Nephron (organoid): ENCODE results near the gene DCK.

Experiments used
- H3K27ac Mint-ChIP-seq, 3 experiments: 2 replicates each; pipeline ENCODE4 v1.8.0; 2020; ENCODE audit warnings: mixed read lengths in 3 of 3, mild to moderate bottlenecking in 2 of 3, moderate library complexity in 1 of 3
- H3K27me3 Mint-ChIP-seq: 2 replicates; pipeline ENCODE4 v1.8.0; 2021; ENCODE audit warnings: low read depth, mild to moderate bottlenecking, moderate library complexity, mixed read lengths
- H3K36me3 Mint-ChIP-seq: 2 replicates; pipeline ENCODE4 v1.8.0; 2020; ENCODE audit warnings: low read depth, mixed read lengths
- H3K4me1 Mint-ChIP-seq: 2 replicates; pipeline ENCODE4 v1.8.0; 2020; ENCODE audit warnings: mixed read lengths
- H3K4me3 Mint-ChIP-seq, 3 experiments: 2 replicates each; pipeline ENCODE4 v1.8.0; 2020; ENCODE audit warnings: mild to moderate bottlenecking in 3 of 3, mixed read lengths in 3 of 3, moderate library complexity in 2 of 3
- H3K9me3 Mint-ChIP-seq: 2 replicates; pipeline ENCODE4 v1.8.0; 2020; ENCODE audit warnings: mixed read lengths
- TF ChIP-seq, protein P1 (sequence below), 3 experiments: fragments of 200-600 bp; sonication (generic); IDR thresholded peaks; one replicate each; pipeline ENCODE4 v1.5.0; 2021; ENCODE audit warnings: antibody characterized with exemption in 3 of 3; ENCODE audit not compliant: unreplicated experiment in 3 of 3

DCK gene

GRCh38 chr4:70980196-70980595 is 13.3 kb upstream of the DCK start:
- H3K4me1 Mint-ChIP-seq: no peaks in the 10 kb centered on the region

GRCh38 chr4:70984106-70984505 is 9.3 kb upstream of the DCK start:
- H3K27ac Mint-ChIP-seq: peak overlapping the region; percentile 8 to 60 (median 52)
- peaks cover 14% of the 10 kb centered on the region for H3K36me3 Mint-ChIP-seq
- no peaks in the 10 kb centered on the region for H3K27me3 Mint-ChIP-seq
- TF ChIP-seq, protein P1, sequence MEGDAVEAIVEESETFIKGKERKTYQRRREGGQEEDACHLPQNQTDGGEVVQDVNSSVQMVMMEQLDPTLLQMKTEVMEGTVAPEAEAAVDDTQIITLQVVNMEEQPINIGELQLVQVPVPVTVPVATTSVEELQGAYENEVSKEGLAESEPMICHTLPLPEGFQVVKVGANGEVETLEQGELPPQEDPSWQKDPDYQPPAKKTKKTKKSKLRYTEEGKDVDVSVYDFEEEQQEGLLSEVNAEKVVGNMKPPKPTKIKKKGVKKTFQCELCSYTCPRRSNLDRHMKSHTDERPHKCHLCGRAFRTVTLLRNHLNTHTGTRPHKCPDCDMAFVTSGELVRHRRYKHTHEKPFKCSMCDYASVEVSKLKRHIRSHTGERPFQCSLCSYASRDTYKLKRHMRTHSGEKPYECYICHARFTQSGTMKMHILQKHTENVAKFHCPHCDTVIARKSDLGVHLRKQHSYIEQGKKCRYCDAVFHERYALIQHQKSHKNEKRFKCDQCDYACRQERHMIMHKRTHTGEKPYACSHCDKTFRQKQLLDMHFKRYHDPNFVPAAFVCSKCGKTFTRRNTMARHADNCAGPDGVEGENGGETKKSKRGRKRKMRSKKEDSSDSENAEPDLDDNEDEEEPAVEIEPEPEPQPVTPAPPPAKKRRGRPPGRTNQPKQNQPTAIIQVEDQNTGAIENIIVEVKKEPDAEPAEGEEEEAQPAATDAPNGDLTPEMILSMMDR (IDR thresholded peaks at IDR 0.05; ENCODE audit: unreplicated experiment in 3 of 3): no peak
- no peaks in the 10 kb centered on the region for H3K9me3 Mint-ChIP-seq
- H3K4me1 Mint-ChIP-seq: no peaks in the 10 kb centered on the region
- H3K4me3 Mint-ChIP-seq: no peak overlapping the region

More at GRCh38 chr4:70980196-70980595, 13.3 kb upstream of the DCK start:
- Mint-ChIP-seq H3K4me3 (no peak overlapping the region), H3K36me3 (peaks cover 42% of the 10 kb centered on the region), H3K27ac (no peak overlapping the region), H3K27me3 (no peaks in the 10 kb centered on the region), H3K9me3 (no peaks in the 10 kb centered on the region)
- TF ChIP-seq, protein P1 (IDR thresholded peaks at IDR 0.05; ENCODE audit: unreplicated experiment in 3 of 3): no peak

DNA sequence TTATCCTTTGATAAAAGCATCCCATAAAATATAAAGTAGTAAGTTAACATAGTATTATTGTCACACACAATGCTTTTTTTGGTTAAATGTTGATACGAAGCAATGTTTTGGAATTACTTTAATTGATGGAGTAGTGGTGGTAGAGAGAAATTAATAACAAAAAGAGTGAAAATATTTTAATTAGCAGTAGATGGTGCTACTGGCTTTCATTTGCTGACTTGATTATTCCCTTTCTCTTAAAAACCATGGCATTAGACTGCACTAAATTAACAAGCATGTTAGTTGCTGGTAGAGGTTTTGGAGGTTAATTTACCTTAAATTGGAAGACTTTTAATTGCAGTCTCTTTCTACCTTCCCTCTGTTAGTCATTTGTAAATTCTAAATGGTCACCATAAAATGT is 8.9 kb upstream of the DCK start:
- Mint-ChIP-seq H3K4me1 (no peaks in the 10 kb centered on the region), H3K27ac (no peak overlapping the region), H3K36me3 (peaks cover 9% of the 10 kb centered on the region), H3K9me3 (no peaks in the 10 kb centered on the region), H3K4me3 (no peak overlapping the region), H3K27me3 (no peaks in the 10 kb centered on the region)
- TF ChIP-seq, protein P1 (IDR thresholded peaks at IDR 0.05; ENCODE audit: unreplicated experiment in 3 of 3): no peak

DNA sequence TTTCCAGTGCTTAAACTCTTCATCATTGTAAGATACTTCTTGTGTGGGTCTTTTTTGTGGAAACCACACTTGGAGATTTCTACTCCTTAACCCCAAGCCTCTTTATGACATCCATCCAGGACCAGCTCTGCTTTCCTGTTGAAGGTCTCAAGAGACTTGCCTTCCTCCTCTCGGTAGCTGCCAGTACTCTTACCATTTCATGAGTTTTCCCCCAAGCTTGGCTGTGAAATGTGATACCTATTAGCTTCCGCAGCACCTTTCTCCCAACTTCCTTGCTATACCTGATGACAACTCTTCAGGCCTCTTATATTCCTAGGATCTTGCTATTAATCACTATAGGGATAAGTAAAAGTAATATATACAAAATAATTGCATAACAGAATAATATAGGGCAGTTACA is 1.9 kb upstream of the DCK start:
- no peaks in the 10 kb centered on the region for H3K27me3 Mint-ChIP-seq
- peak overlapping the region in 1 of 3 experiments; percentile 36 for H3K27ac Mint-ChIP-seq
- H3K36me3 Mint-ChIP-seq: peaks cover 5% of the 10 kb centered on the region
- peaks cover 26% of the 10 kb centered on the region for H3K4me1 Mint-ChIP-seq
- H3K9me3 Mint-ChIP-seq: no peaks in the 10 kb centered on the region
- peak overlapping the region in 1 of 3 experiments; percentile 95 for H3K4me3 Mint-ChIP-seq
- TF ChIP-seq, protein P1 (IDR thresholded peaks at IDR 0.05; ENCODE audit: unreplicated experiment in 3 of 3): no peak

- TF ChIP-seq, protein P1 (IDR thresholded peaks at IDR 0.05; ENCODE audit: unreplicated experiment in 3 of 3): no peak
- peak overlapping the region; percentile 88 to 97 (median 96) for H3K27ac Mint-ChIP-seq
- H3K4me1 Mint-ChIP-seq: peaks cover 34% of the 10 kb centered on the region
- no peaks in the 10 kb centered on the region for H3K27me3 Mint-ChIP-seq
- no peaks in the 10 kb centered on the region for H3K9me3 Mint-ChIP-seq
- peak overlapping the region; percentile 86 to 95 (median 93) for H3K4me3 Mint-ChIP-seq
- H3K36me3 Mint-ChIP-seq: peaks cover 7% of the 10 kb centered on the region
Measured at GRCh38 chr4:70992391-70992881, 1.0 kb upstream of the DCK start.

- no peaks in the 10 kb centered on the region for H3K27me3 Mint-ChIP-seq
- peak overlapping the region; percentile 88 to 96 (median 94) for H3K27ac Mint-ChIP-seq
- peaks cover 22% of the 10 kb centered on the region for H3K36me3 Mint-ChIP-seq
- H3K9me3 Mint-ChIP-seq: no peaks in the 10 kb centered on the region
- TF ChIP-seq, protein P1 (IDR thresholded peaks at IDR 0.05; ENCODE audit: unreplicated experiment in 3 of 3): no peak
- peak overlapping the region; percentile 86 to 95 (median 93) for H3K4me3 Mint-ChIP-seq
- H3K4me1 Mint-ChIP-seq: peaks cover 37% of the 10 kb centered on the region
Measured at GRCh38 chr4:70994069-70994366, 569 bp downstream of the DCK start.
